DND-41 (cell line): Measurements from ENCODE around the gene METTL26.
A peak's percentile ranks its signal among the peaks of the same experiment; 100 is the strongest.

ENCODE experiments used
- ATAC-seq: fragments of 200-7000 bp; cut with Tn5 transposase; 3 replicates; pipeline ENCODE4 v1.9.1; 2021; ENCODE audit warnings: low read depth; ENCODE audit not compliant: insufficient read depth
- DNase-seq: peaks from one replicate; pipeline ENCODE4 v3.0.0-alpha.2; 2020
- H2AFZ ChIP-seq: 2 replicates; pipeline ENCODE4 v1.6.0; 2012; ENCODE audit warnings: low read depth, low read length
- H3K27ac ChIP-seq: 2 replicates; pipeline ENCODE4 v1.5.1; 2012; ENCODE audit warnings: low read length, inconsistent platforms
- H3K27me3 ChIP-seq: fragments of 200-600 bp; sonication (generic); 2 replicates; pipeline ENCODE4 v1.6.0; 2012; ENCODE audit warnings: low read length, mild to moderate bottlenecking, inconsistent platforms; ENCODE audit not compliant: insufficient read depth, poor library complexity
- H3K36me3 ChIP-seq: 2 replicates; pipeline ENCODE4 v1.5.1; 2012; ENCODE audit warnings: low read length, inconsistent platforms; ENCODE audit not compliant: insufficient read depth
- H3K4me1 ChIP-seq: 2 replicates; pipeline ENCODE4 v1.5.1; 2012; ENCODE audit warnings: mild to moderate bottlenecking, low read length; ENCODE audit not compliant: insufficient read depth
- H3K4me2 ChIP-seq: 2 replicates; pipeline ENCODE4 v1.6.0; 2012; ENCODE audit warnings: mild to moderate bottlenecking, moderate library complexity, low read length, inconsistent platforms; ENCODE audit not compliant: insufficient read depth
- H3K4me3 ChIP-seq, 2 experiments: fragments of 200-600 bp in 1 of 2; shearing (Covaris generic) in 1 of 2; 2 replicates each; pipeline ENCODE4 v1.5.1; 2012 to 2016; ENCODE audit warnings: inconsistent platforms in 2 of 2, low read length in 2 of 2, mild to moderate bottlenecking in 2 of 2, low read depth in 1 of 2, moderate library complexity in 1 of 2
- H3K79me2 ChIP-seq: 2 replicates; pipeline ENCODE4 v1.6.0; 2012; ENCODE audit warnings: low read length, inconsistent platforms; ENCODE audit not compliant: insufficient read depth
- H3K9ac ChIP-seq: 2 replicates; pipeline ENCODE4 v1.6.0; 2012; ENCODE audit warnings: low read depth, mild to moderate bottlenecking, inconsistent platforms, low read length, moderate library complexity
- H3K9me3 ChIP-seq: 2 replicates; pipeline ENCODE4 v1.5.1; 2012; ENCODE audit warnings: low read length, moderate library complexity, mild to moderate bottlenecking, inconsistent platforms; ENCODE audit not compliant: insufficient read depth, severe bottlenecking
- H4K20me1 ChIP-seq: 2 replicates; pipeline ENCODE4 v1.6.0; 2012; ENCODE audit warnings: low read length; ENCODE audit not compliant: insufficient read depth
- CTCF ChIP-seq: IDR thresholded peaks from 2 replicates; pipeline ENCODE4 v1.5.1; 2012; ENCODE audit warnings: borderline replicate concordance, low read length, moderate library complexity, mild to moderate bottlenecking; ENCODE audit not compliant: poor library complexity, severe bottlenecking; ENCODE audit errors: extremely low read depth
- EZH2 ChIP-seq: IDR thresholded peaks from 3 replicates; pipeline ENCODE4 v1.6.1; 2012; ENCODE audit warnings: borderline replicate concordance, low read depth, mild to moderate bottlenecking, moderate library complexity, low read length, inconsistent platforms; ENCODE audit not compliant: severe bottlenecking

Gene METTL26

GRCh38 chr16:647173-647902 lies 11.2 kb upstream of the METTL26 start:
- peak overlapping the region in 1 of 2 experiments; percentile 84; a peak in 2 of 4 replicates for H3K4me3 ChIP-seq
- H3K4me2 ChIP-seq, result peak overlapping the region; percentile 92
- no peaks in the 10 kb centered on the region for H3K27me3 ChIP-seq
- no peaks in the 10 kb centered on the region for H3K9me3 ChIP-seq
- TF ChIP-seq EZH2 (no peak), CTCF (no peak)
- H3K27ac ChIP-seq, result no peak overlapping the region
- H3K4me1 ChIP-seq, result peaks cover 40% of the 10 kb centered on the region
- DNase-seq (no peak), ATAC-seq (no peak)
- 0 out of 2 replicates have a peak, but pooled peaks cover 3% of the 10 kb centered on the region for H4K20me1 ChIP-seq
- H2AFZ ChIP-seq, result no peak overlapping the region
- peak overlapping the region; percentile 87; the same call in 1 of the 2 replicates for H3K9ac ChIP-seq
- peaks cover 40% of the 10 kb centered on the region for H3K79me2 ChIP-seq
- peaks cover 19% of the 10 kb centered on the region for H3K36me3 ChIP-seq

- Histone ChIP-seq H3K79me2 (peaks cover 40% of the 10 kb centered on the region), H3K36me3 (peaks cover 14% of the 10 kb centered on the region), H3K27me3 (no peaks in the 10 kb centered on the region), H3K4me1 (peaks cover 44% of the 10 kb centered on the region), H3K9me3 (no peaks in the 10 kb centered on the region), H3K27ac (no peak overlapping the region), H3K4me3 (no peak overlapping the region), H2AFZ (no peak overlapping the region), H3K9ac (no peak overlapping the region), H3K4me2 (peak overlapping the region; percentile 92; the same call in 1 of the 2 replicates), H4K20me1 (0 out of 2 replicates have a peak, but pooled peaks cover 3% of the 10 kb centered on the region)
- TF ChIP-seq CTCF, result no peak
- DNase-seq, result no peak
- no peak for ATAC-seq
Measured at GRCh38 chr16:646679-647172, 10.6 kb upstream of the METTL26 start.

GRCh38 chr16:645852-646678 lies 10.0 kb upstream of the METTL26 start:
- Histone ChIP-seq H3K79me2 (peaks cover 40% of the 10 kb centered on the region), H3K27ac (no peak overlapping the region), H3K4me1 (peaks cover 49% of the 10 kb centered on the region), H3K36me3 (peaks cover 7% of the 10 kb centered on the region; the same call in 1 of the 2 replicates), H3K9me3 (no peaks in the 10 kb centered on the region), H3K9ac (no peak overlapping the region), H3K4me3 (no peak overlapping the region), H3K27me3 (no peaks in the 10 kb centered on the region), H4K20me1 (0 out of 2 replicates have a peak, but pooled peaks cover 3% of the 10 kb centered on the region), H3K4me2 (no peak overlapping the region), H2AFZ (no peak overlapping the region)
- TF ChIP-seq EZH2 (no peak), CTCF (no peak)
- DNase-seq (no peak), ATAC-seq (no peak)
